Measurements from ENCODE around the gene KLHDC7B.
A peak's percentile ranks its signal among the peaks of the same experiment; 100 is the strongest.

Gene KLHDC7B

DNA sequence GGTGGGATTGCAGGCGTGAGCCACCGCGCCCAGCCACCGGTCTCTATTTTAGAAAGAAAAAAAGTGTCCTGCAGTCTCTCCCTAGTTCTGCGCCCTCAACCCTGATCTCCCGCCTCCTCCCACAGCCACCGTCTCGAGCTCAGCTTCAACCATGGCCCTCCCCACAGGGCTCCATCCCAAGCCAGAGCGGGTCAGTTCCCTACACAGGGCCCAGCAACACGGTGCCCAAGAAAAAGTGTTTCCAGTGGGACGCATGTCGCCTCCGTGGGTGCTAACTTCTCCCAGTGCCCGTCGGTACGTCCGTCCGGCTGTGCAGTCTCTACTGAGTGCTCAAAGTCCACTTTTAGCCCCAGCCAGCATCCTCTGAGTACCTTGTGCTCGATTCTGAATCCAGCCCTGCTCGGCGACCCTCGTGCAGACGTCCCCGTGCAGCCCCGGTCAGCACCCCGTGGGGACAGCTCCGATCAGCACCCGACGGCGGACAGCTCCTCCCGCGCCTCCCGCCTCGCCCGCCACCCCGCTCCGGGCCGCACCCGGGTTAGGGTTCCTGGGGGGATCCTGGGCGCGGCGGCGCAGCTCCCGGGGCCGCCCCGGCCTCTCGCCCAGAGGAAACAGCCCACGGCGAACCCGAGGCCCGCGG, 54.2 kb downstream of the KLHDC7B start:
- peak; percentile 56 for DNase-seq

DNA sequence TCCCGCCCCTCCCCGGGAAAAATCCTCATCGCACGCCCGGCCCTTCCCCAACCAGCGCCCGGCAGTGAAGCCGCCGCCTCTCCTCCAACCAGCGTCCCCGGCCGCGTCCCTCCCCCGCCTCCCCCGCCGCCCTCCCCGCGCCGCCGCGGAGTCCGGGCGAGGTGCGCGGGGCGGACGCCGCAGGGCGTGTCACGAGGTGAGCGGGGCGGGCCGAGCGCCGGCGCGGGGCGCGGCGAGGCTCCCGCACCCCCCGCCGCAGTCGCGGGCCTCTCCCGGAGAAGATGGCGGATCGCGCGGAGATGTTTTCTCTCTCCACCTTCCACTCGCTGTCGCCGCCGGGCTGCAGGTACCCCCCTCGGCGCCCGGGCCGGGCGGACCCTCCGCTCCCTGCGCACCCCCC, 54.8 kb downstream of the KLHDC7B start, which contains the start of gene MAPK8IP2:
Gene MAPK8IP2, plus strand, starts transcription at position 256 of the 400 bp plus-strand sequence. Its CDS starts 26 bp downstream, at position 282.
- DNase-seq: no peak
